HG03342 (cell line): Measurements from ENCODE around the gene BPIFB6.
"Not testable (repeated sequence)": the region's sequence is repeated elsewhere in the genome, so short reads cannot be mapped to it uniquely, and the experiment has no call there.

Source experiments
- ATAC-seq: cut with Tn5 transposase; IDR thresholded peaks from one replicate; pipeline ENCODE4 v1.9.1; 2021; ENCODE audit warnings: mild to moderate bottlenecking, moderate library complexity; ENCODE audit not compliant: unreplicated experiment

Gene BPIFB6

DNA sequence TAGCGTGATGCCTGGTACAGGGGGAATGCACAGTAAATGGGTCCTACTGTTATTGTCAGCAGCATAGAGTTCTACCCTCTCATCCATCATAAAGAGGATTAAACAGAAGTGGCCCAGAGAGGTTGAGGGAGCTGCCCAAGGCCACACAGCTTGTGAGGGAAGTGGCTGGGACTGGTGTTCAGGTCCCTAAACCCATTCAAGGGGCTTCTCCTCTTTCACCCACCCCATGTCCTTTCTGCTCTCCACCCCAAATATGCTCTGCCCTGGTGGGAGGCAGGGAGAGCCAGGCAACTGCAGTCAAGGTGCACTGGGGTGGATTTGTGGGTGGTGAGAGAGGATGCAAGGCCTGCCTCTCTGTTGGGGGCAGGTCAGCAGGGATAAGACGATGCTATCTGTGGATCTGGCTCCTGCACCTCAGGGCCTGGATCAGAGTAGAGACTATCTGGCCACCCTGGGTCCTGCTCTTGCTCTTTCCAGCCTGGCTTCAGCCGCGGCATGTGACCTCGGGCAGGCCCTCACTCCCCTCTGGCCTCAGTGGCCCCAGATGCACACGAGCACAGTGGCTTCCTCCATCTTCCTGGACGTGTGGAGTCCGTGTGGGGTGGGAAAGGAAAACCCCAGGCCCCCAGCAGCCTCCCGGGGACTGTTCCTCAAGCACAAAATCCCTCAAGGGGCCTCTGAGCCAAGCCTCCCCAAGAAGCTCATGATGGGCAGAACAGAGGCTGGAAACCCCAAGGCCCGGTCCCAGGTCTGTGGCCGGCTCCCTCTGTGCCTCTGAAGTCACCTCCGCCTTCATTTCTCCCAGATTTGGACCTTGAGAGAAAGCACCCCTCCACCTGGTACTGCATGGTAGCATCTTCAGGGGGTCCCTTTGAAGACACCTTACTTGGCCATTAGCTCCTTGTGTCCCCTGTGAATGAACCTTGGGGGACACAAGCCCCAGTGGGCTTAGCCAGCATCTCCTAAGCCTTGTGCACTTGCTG, 3.4 kb upstream of the BPIFB6 start:
- no peak for ATAC-seq

DNA sequence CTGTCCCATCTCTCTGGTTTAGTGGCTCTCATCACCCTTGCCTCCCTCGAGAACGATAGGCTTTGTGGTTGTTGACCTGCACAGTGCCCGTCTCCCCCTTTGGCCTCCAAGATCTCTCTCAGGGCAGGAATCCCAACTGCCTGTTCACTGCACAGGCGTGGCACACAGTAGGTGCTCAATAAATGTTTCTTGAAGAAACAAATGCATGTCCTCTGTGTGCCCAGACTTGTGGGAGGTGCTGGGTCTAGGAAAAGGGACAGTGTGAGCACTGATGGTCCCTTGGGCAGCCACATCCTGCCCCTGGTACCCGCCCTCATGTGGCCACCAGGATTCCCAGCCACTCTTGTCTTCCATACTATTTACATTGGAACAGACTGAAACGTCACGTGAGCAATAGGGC, 2.6 kb upstream of the BPIFB6 start:
- ATAC-seq: no peak

DNA sequence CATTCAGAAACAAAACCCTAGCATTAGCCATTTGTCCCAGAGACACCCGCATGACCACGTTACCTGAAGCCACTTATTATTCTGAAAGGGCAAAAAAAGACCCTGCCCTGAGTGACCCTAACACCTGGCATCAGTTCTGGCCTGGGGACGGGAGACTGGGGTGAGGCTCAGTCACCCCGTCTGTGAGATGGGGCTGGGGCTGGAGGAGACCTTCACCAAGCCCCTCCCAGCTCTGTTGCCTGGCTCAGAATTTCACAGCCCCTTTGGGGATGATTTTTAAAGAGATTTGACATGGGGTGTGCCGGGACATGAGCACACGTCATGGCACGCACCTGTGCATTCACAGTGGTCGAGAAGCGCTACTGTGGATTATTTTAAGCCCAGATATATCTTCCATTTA, 1.4 kb upstream of the BPIFB6 start:
- no peak for ATAC-seq

DNA sequence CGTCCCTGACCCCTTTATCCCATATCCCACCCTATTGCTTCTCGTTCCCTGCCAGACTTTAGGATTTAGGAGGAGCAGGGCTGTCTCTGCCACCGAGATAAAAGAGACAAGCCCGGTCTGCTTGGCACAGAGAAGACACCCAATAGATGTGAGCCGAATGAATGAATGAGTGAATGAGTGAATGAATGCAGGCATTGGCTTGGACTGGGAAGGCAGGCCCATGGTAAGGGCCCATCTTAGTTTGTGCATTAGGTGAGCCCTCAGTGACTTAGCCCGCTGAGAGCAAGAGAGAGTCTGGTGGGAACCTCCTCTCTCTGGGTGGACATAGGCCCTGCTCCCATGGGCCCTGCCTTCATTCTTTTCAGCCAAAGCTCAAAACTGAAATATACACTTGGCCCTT, 879 bp upstream of the BPIFB6 start:
- no peak for ATAC-seq

DNA sequence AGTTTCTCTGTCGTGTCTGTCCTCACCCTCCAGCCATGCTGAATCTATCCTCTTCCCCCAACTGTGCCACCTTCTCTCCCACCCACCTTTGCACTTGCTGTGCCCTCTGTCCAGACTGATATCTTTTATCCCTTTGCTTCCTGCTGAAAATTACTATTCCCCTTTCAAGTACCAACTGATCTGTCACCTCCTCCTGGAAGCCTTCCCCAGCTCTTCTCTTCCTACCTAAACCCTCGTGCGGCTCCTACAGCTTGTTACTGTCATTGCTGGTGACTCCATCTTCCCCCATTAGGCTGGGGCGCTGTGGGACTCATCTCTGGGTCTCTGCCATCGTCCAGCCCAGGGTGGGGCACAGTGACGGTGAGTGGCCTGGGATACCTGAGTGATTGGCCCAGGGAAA, 1.1 kb downstream of the BPIFB6 start:
- ATAC-seq: no peak

DNA sequence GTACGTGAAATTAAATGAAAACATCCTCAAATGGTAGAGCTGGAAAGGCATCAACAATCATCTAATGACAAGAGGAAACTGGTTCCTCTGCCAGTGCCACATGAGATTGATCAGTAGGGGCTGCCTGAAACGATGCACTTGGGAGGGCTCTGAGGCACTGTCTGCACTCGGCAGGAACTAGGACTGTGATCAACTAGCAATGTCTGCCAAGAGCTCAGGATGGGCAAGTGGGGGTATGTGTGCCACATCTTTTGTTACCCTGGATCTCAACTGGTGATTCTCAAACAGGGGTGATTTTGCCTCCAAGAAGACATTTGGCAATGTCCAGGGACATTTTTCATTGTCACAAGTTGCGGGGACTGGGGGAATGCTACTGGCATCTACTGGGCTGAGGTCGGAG, 1.9 kb downstream of the BPIFB6 start:
- ATAC-seq: no peak

DNA sequence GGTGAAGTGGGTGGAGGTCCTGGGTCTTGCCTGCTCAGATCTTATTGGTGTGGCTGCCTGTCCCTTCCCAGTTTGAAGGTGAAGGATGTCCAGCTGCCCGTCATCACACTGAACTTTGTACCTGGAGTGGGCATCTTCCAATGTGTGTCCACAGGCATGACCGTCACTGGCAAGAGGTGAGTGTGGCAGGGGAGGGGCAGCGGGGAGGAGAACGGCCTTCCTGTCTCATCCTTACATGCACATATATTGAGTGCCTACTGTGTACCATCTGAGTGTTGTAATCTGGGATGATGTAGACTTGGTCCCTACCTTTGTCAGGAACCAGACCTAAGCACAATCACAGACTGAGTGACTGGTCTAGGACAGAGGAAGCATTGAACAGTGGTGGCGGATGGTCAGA, 2.7 kb downstream of the BPIFB6 start:
- no peak for ATAC-seq

DNA sequence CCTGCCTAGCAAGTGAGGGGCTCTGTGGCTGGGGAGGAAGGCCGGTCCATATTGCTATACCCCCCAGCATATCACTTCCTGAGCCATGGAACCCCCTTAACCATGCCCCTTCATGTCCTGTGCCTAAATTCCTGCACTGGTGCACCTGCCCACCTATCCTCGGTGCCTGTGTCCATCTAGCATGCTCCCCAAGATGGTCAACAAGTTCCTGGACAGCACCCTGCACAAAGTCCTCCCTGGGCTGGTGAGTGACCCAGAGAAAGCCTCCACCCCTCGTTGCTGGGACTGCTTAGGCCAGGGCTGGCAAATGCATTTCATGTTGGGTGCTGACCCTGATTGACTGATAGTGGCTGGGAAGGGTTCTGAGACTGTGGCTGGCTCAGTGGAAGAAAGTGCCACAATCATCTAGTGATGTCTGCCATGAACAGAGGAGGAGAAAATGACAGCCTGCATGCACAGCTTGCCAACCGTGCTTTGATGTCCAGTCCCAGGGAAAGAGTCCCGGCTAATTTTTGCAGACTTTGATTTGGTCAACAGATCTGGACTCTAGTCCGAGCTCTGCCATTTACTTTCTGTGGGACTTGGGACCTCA, 3.5 kb downstream of the BPIFB6 start:
- no peak for ATAC-seq

DNA sequence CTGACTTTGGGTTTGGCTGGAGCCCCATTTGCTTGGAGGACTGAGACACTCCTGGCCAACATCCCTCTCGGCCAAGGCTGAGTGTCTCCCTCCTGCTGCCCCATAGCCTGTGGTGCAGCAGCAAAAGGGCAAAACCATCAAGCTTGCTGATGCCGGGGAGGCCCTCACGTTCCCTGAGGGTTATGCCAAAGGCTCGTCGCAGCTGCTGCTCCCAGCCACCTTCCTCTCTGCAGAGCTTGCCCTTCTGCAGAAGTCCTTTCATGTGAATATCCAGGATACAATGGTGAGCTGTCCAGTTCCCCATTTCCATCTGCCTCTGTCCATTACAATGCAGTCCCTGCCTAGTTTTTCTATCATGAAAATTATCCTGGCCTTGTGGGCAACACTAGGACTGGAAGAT, 6.0 kb downstream of the BPIFB6 start:
- no peak for ATAC-seq

DNA sequence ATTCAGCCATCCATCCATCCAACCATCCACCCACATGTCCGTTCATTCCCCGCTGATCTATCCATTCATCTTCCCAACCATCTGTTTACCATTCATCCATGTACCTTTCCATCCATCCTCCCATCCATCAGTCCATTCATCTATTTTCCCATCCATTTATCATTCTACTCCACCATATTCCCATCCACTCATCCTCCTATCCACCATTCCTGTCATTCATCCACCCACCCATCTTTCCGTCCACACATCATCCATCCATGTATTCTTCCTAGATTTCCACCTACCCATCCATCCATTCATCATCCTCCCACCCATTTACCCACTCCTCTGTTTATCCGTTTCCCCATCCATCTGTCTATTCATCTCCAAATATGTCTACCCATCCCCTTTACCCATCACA, 6.8 kb downstream of the BPIFB6 start:
- ATAC-seq: no peak

DNA sequence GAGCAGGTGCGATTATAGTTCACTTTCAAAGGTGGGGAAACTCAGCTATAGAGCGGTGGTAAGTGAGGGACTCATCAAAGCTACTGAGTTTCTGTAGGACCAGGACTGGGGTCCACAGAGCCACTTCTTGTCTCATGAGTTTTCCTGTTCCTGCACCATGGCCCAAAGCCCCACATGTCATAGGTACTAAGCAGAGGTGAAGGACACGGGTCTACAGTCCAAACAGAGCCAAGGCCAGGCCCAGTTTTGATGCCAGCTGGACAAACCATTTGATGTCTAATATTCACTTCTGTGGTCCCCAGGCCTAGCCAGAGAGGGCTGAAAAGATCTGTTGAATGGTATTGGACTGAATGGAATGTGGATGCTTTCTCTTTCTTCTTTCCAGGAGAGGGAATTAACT, 11.0 kb downstream of the BPIFB6 start:
- no peak for ATAC-seq

DNA sequence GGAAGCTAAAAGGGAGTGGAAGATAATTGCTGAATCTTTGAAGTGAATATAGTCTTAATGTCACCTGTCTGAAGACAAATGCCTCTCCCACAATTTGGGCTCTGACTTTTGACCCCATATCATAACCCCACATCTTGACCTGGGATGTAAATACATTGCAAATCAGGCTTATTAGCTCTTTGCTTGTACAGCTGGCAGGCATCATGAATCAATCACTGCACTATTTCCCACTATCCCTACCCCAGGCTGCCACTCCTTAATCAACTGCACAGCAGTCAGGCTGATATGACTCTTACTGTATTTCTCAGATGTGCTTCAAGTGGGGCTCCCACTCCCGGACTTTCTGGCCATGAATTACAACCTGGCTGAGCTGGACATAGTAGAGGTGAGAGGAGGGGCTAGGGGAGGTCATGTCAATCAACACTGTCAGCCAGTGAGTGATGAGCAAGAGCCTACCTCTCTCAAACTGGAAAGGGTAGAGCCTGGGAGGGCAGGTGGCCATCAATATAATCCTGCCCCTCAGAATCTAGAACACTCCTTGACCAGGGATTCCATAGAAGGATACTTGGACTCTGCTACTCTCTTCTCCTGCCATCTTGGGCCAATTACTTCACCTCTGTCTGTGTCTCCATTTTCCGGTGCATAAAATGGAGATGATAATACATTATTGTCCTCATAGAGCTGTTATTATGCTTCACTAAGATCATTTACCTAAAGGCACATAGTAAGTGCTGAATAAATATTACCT, 11.7 kb downstream of the BPIFB6 start:
- no peak for ATAC-seq

DNA sequence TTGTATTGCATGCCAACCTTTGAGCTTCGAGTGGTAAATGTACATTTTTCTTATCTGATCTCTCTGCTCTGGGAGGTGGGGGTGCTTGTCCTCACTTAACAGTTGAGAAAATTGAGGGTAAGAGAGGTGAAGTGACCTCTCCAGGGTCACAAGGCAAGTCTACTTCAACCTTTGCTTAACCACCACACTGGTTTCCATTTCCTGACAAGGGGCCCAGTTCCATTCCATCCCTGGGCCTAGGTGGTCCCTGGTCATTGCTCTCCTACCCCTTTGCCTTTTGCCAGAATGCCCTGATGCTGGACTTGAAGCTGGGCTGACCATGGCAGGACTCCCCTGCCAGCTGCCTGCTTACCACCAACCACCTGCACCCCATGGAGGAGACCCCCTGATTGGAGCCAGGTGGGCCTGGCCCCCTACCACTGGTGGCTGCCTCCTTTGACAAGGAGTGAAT, 12.3 kb downstream of the BPIFB6 start:
- ATAC-seq: no peak

DNA sequence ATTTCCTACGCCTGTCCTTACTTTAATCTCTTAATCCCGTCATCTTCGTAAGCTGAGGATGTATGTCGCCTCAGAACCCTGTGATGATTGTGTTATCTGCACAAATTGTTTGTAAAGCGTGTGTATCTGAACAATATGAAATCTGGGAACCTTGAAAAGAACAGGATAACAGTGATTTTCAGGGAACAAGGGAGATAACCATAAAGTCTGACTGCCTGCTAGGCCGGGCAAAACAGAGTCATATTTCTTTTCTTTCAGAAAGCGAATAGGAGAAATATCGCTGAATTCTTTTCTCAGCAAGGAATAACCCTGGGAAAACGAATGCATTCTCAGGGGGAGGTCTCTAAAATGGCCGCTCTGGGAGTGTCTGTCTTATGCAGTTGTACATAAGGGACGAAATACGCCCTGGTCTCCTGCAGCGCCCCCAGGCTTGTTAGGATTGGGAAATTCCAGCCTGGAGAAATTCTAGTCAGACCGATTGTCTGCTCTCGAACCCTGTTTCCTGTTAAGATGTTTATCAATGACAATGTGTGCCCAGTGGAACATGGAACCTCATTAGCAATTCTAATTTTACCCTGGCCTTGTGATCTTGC, 13.8 kb downstream of the BPIFB6 start:
- ATAC-seq: not testable (repeated sequence)

DNA sequence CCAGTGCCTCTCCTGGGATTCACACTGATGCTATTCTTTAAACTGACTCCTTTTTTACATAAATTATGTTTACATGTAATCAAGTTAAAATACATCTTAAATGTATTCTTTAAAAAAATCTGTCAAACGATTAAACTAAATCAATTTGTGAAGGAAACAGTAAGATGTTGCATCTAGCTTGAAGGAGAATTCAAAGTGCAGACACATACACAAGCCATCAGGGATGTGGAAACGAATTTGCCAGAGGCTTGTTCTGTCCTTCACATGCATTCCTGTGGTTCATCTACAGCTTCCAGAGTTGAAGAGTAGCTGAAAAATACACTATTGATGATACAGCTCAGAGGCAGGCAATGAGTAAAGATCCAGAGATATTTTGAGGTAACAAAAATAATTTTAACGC, 15.0 kb downstream of the BPIFB6 start:
- no peak for ATAC-seq

DNA sequence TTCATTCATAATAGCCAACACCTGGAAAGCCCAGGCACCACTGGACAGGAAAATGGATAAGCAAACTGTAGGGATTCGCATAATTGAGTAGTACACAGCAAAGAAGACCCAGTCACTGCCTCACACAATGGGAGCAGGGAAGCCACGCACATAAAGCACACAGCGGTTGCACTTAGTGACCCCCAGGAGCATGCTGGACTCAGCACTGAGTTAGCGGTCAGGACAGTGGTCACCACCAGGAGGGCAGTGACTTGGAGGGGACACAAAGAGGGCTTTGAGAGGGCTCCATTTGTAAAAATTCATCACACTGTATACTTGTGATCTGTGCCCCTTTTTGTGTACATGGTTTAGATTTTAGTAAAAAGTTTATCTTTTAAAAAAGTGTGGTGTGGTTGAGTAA, 19.9 kb downstream of the BPIFB6 start:
- ATAC-seq: no peak

DNA sequence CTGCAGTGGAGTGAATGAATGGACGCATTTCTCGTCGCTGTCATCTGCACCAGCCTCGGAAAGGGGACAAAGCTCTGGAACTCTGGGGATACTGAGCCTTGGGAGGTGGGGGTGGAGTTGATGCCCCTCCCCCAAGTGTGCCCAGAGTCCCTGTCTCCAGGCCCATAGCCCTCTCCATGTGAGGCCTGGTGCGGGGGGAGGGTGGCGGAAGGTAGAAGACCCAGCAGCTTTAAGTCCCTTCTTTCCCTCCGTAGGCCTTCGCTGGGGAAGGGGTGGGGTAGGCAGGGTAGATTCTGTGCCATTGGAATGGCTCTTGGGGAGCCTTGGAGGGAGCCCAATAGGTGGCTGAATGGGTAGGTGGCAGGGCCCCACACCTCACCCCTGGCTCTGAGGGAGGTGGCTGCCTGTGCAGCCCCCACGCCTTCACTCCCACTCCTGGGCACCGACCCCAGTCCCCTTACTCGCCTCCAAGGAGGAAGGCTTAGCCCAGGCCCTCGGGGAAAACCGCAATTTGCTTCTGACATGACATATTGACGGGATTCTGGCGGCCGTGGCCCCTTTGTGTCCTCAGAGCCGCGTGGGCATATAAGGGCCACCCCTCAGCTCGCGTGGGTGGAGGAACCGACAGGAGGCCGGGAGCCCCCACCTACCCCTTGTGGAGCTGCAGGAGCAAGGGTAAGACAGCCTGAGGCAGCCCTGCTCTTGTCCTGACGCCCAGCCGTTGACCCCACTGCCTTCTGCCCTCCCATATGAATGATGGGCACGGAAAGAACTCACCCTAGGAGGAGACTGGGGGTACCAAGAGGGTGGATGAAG, 22.1 kb downstream of the BPIFB6 start, which contains the start of gene BPIFB3:
Gene BPIFB3, plus strand, starts transcription at position 613 of the 816 bp plus-strand sequence. CDS start 1,533 bp downstream, outside the sequence.
- ATAC-seq: no peak

DNA sequence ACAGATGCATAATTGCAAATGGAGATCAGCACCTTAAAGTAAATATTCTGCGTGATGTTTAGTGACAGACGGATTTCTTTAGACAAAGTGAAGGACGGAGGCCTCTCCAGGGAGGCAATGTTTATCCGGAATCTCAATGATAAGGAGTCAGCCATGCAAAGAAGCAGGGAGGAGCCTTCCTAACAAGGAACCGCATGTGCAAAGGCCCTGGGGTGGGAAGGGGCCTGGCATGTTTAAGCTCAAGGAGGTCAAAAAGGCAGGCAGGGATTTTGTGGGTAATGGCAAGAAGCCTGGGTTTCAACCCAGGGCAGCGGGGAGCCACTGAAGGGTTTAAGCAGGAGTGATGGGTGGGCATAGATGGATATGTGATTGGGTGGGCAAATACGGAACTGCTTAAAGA, 22.9 kb downstream of the BPIFB6 start:
- ATAC-seq: no peak

DNA sequence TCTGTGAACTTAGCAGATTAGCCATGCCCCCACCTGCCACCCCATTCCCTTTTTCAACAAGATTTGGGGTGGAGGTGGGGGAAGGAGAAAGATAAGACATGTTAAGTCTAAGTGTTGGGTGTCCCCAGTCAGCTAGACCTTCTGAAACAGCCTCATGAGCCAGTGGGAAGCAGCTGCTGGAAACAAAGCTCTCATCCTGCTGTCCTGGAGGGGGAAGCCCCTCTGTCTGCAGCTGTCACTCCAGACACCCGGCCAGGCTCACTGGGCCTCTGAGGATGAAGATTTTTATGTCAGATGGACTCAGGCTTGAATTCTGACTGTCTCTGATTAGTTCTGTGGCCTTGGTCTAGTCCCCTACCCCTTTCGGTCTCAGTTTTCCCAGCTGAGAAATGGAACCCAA, 23.3 kb downstream of the BPIFB6 start:
- ATAC-seq: no peak

DNA sequence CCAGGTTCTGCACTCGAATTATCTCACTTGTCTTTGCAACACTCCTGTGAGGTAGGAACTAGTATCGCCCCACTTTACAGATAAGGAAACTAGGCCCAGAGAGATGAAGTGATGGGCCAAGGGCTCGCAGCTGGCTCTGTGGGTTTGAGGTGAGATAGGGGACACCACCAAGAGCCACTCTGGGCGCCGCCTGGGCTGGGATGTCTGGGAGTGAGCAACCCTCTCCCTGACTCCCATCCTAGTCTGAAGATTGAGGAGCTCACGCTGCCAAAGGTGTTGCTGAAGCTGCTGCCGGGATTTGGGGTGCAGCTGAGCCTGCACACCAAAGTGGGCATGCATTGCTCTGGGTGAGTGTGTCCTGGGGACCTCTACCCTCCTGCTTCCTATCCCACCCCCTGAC, 27.7 kb downstream of the BPIFB6 start:
- ATAC-seq: no peak
